CD4-positive, alpha-beta T cell (primary cell): ENCODE measurements around the gene ATP2A1. TPM values are rescaled to one million over a fixed set of nuclear protein-coding genes. Genes with fewer than 3 reads are reported as not detected.

ENCODE experiments used
- ATAC-seq: fragments of 200-7000 bp; cut with Tn5 transposase; one replicate; pipeline ENCODE4 v1.10.0; 2022; ENCODE audit warnings: mild to moderate bottlenecking; ENCODE audit not compliant: poor library complexity
- CTCF ChIA-PET: fragments of 350-600 bp; sonication (Branson Sonifier 250); formaldehyde crosslinking; loops from one replicate; lab custom pipeline; 2021; ENCODE audit warnings: antibody characterized with exemption, inconsistent platforms; lab: Charles Lee
- POLR2A ChIA-PET: fragments of 350-600 bp; sonication (Branson Sonifier 250); formaldehyde crosslinking; loops from one replicate; lab custom pipeline; 2021; ENCODE audit warnings: antibody characterized with exemption, inconsistent platforms; lab: Charles Lee
- DNase-seq, 14 experiments: peaks; one replicate each; pipeline ENCODE4 v3.0.0-alpha.2; 2013 to 2020; ENCODE audit warnings: mixed read lengths in 2 of 14
- H3K27ac ChIP-seq, 2 donors: one replicate each; pipeline versions ENCODE4 v1.5.1 to v1.7.0; 2013; ENCODE audit warnings: low read length in 2 of 2, low read depth in 1 of 2, mild to moderate bottlenecking in 1 of 2
- H3K27me3 ChIP-seq, 2 experiments: 1 replicate in 1 of 2; 2 replicates in 1 of 2; pipeline versions ENCODE4 v1.6.1 to v1.7.0; 2013; ENCODE audit warnings: low read length in 2 of 2, control low read depth in 1 of 2, mild to moderate bottlenecking in 1 of 2, moderate library complexity in 1 of 2; ENCODE audit not compliant: insufficient read depth in 2 of 2, control insufficient read depth in 1 of 2
- H3K36me3 ChIP-seq: one replicate; pipeline ENCODE4 v1.6.1; 2013; ENCODE audit warnings: low read length, control low read depth; ENCODE audit not compliant: insufficient read depth
- H3K4me1 ChIP-seq: one replicate; pipeline ENCODE4 v1.6.1; 2013; ENCODE audit warnings: low read length, control low read depth; ENCODE audit not compliant: insufficient read depth
- H3K4me3 ChIP-seq: one replicate; pipeline ENCODE4 v1.5.1; 2013; ENCODE audit warnings: mild to moderate bottlenecking, low read length, moderate library complexity
- H3K9me3 ChIP-seq, 2 experiments: 1 replicate in 1 of 2; 2 replicates in 1 of 2; pipeline versions ENCODE4 v1.6.1 to v1.7.0; 2013; ENCODE audit warnings: low read length in 2 of 2, mild to moderate bottlenecking in 2 of 2, control low read depth in 1 of 2, moderate library complexity in 1 of 2; ENCODE audit not compliant: control insufficient read depth in 1 of 2, insufficient read depth in 1 of 2
- H3K27ac Mint-ChIP-seq: one replicate; pipeline ENCODE4 v1.8.0; 2020; ENCODE audit warnings: mixed read lengths
- H3K27me3 Mint-ChIP-seq: one replicate; pipeline ENCODE4 v1.8.0; 2021; ENCODE audit warnings: mixed read lengths
- H3K36me3 Mint-ChIP-seq: one replicate; pipeline ENCODE4 v1.8.0; 2021; ENCODE audit warnings: low read depth, mixed read lengths
- H3K4me1 Mint-ChIP-seq: one replicate; pipeline ENCODE4 v1.8.0; 2021; ENCODE audit warnings: low read depth, mixed read lengths
- H3K4me3 Mint-ChIP-seq: one replicate; pipeline ENCODE4 v1.8.0; 2020; ENCODE audit warnings: mild to moderate bottlenecking, mixed read lengths
- H3K9me3 Mint-ChIP-seq: one replicate; pipeline ENCODE4 v1.8.0; 2020; ENCODE audit warnings: mixed read lengths
- intact Hi-C, 2 experiments: fragments of 100-400 bp; cut with DNase I in 1 of 2; cut with micrococcal nuclease in 1 of 2; formaldehyde crosslinking; loops; one replicate each; pipeline versions ENCODE4 v1.15.1 to v1.9.0; 2023 to 2025; cut with DNase I, micrococcal nuclease
- total RNA-seq, 174 experiments: library from RNA in 2 of 174; stranded (reverse) in 2 of 174; gene quantifications; one replicate each; pipeline ENCODE4 v1.2.3 and lab custom pipeline; 2021 to 2026
- TF ChIP-seq, protein P1 (sequence below): fragments of 200-600 bp; IDR thresholded peaks from one replicate; pipeline ENCODE4 v1.8.0; 2022; ENCODE audit warnings: antibody characterized with exemption, mild to moderate bottlenecking

The ATP2A1 gene
- total RNA-seq, 2 experiments from 2014 or later = 0.56 to 0.77 TPM

DNA sequence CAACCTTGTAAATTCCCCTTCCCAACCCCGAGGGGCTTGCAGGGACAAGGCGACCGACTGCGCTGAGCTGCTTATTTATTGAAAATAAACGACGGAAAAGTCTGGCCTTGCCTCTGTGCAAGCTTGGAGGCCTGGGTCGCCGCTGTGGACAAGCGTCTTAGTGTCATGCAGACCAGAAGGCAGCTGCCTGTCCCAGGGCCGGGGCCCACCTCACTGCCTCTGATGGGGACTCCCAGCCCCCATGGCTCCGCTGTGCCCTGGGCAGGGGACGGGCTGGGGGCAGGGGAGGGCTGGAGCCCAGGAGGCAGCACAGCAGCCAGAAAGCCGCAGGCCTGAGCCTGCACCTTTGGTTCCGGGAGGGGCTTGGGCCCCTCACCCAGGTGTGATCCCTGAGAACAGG is 26.1 kb downstream of the ATP2A1 start:
- Histone ChIP-seq H3K27me3 (no peaks in the 10 kb centered on the region), H3K36me3 (peaks cover 21% of the 10 kb centered on the region), H3K4me1 (no peaks in the 10 kb centered on the region), H3K27ac (no peak overlapping the region), H3K4me3 (no peak overlapping the region), H3K9me3 (no peaks in the 10 kb centered on the region)
- TF ChIP-seq, protein P1, sequence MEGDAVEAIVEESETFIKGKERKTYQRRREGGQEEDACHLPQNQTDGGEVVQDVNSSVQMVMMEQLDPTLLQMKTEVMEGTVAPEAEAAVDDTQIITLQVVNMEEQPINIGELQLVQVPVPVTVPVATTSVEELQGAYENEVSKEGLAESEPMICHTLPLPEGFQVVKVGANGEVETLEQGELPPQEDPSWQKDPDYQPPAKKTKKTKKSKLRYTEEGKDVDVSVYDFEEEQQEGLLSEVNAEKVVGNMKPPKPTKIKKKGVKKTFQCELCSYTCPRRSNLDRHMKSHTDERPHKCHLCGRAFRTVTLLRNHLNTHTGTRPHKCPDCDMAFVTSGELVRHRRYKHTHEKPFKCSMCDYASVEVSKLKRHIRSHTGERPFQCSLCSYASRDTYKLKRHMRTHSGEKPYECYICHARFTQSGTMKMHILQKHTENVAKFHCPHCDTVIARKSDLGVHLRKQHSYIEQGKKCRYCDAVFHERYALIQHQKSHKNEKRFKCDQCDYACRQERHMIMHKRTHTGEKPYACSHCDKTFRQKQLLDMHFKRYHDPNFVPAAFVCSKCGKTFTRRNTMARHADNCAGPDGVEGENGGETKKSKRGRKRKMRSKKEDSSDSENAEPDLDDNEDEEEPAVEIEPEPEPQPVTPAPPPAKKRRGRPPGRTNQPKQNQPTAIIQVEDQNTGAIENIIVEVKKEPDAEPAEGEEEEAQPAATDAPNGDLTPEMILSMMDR = no peak
- ChIA-PET CTCF (no interaction called here), POLR2A (no interaction called here)
- Mint-ChIP-seq H3K36me3 (no peaks in the 10 kb centered on the region), H3K27me3 (no peaks in the 10 kb centered on the region), H3K27ac (no peak overlapping the region), H3K4me3 (no peak overlapping the region), H3K4me1 (no peaks in the 10 kb centered on the region), H3K9me3 (no peaks in the 10 kb centered on the region)
- DNase-seq (no peak), ATAC-seq (no peak)
- intact Hi-C loops = no loop called here

DNA sequence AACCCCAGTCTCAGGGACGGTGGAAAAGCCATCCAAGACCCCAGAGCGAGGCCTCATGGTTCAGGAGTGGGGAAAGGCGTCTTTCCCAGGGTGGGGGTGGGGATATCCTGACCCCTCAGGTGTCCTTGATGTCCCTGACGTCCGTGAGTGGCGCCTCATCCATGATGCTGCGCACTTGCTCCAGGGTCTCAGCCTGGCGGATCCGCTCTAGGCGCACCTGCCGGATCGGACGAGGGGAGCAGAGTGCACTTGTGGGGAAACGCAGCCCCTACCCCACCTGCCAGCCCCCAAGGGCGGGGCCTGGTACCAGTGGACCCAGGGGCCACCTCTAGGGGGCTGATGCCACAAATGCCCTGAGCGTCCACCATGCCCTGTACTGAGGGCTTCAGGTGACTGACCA is 26.5 kb downstream of the ATP2A1 start:
- ATAC-seq = no peak
- H3K27ac Mint-ChIP-seq = no peak overlapping the region
- DNase-seq = no peak
- H3K27me3 ChIP-seq = no peaks in the 10 kb centered on the region
- H3K4me3 ChIP-seq = no peak overlapping the region
- no peaks in the 10 kb centered on the region for H3K4me1 ChIP-seq
- ChIA-PET CTCF (no interaction called here), POLR2A (no interaction called here)
- H3K9me3 ChIP-seq = no peaks in the 10 kb centered on the region
- no peaks in the 10 kb centered on the region for H3K4me1 Mint-ChIP-seq
- H3K9me3 Mint-ChIP-seq = no peaks in the 10 kb centered on the region
- TF ChIP-seq, protein P1 = no peak
- H3K4me3 Mint-ChIP-seq = no peak overlapping the region
- H3K27me3 Mint-ChIP-seq = no peaks in the 10 kb centered on the region
- no peak overlapping the region for H3K27ac ChIP-seq
- peaks cover 21% of the 10 kb centered on the region for H3K36me3 ChIP-seq
- intact Hi-C loops = no loop called here
- no peaks in the 10 kb centered on the region for H3K36me3 Mint-ChIP-seq

DNA sequence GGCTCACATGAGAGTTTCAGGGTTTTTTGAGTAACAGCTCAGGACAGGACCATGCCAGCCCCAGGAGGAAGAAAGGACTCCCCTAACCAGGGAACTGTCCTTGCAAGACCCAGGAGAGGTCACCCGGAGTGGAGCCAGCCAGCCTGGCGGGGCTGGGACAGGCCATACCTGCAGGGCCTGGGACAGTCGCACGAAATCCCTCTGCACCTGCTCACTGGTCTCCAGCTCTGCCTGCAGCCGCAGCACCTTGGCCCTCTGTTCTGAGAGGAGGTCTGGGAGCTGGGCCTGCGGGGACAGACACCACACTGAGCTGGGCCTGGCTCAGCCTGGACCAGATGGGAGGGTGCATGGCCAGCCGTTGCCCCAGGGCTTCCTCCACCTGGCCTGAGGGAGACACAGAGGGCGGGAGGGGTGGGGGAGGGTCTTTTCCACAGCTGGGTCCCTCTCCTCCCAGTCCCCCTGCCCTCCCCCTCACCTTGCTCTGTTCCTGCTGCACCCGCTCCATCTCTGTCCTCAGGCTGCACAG is 27.0 kb downstream of the ATP2A1 start:
- Mint-ChIP-seq H3K27ac (no peak overlapping the region), H3K4me3 (no peak overlapping the region), H3K36me3 (peaks cover 4% of the 10 kb centered on the region), H3K4me1 (no peaks in the 10 kb centered on the region), H3K9me3 (no peaks in the 10 kb centered on the region), H3K27me3 (no peaks in the 10 kb centered on the region)
- POLR2A ChIA-PET = no interaction called here
- TF ChIP-seq, protein P1 = no peak
- Histone ChIP-seq H3K36me3 (peaks cover 21% of the 10 kb centered on the region), H3K4me1 (no peaks in the 10 kb centered on the region), H3K4me3 (no peak overlapping the region), H3K27me3 (no peaks in the 10 kb centered on the region), H3K9me3 (no peaks in the 10 kb centered on the region), H3K27ac (no peak overlapping the region)
- CTCF ChIA-PET = no interaction called here
- DNase-seq = no peak
- ATAC-seq = no peak
- intact Hi-C loops = no loop called here
